HS-27A (cell line): ENCODE measurements around the gene VASH2.
"Not testable (repeated sequence)": the region's sequence is repeated elsewhere in the genome, so short reads cannot be mapped to it uniquely, and the experiment has no call there.

ENCODE experiments used
- DNase-seq: peaks from one replicate; pipeline ENCODE4 v3.0.0-alpha.2; 2012; ENCODE audit warnings: low read depth, missing footprints

The VASH2 gene

GRCh38 chr1:212981571-212982328 is 31.4 kb downstream of the VASH2 start:
- DNase-seq = no peak

- no peak for DNase-seq
Observed at GRCh38 chr1:212982430-212983152, 32.2 kb downstream of the VASH2 start.

GRCh38 chr1:212983482-212983881 is 33.1 kb downstream of the VASH2 start:
- no peak for DNase-seq

- DNase-seq = no peak
Observed at GRCh38 chr1:212984522-212985291, 34.4 kb downstream of the VASH2 start.

GRCh38 chr1:212986551-212986950 is 36.2 kb downstream of the VASH2 start:
- no peak for DNase-seq

GRCh38 chr1:212987702-212988322 is 37.5 kb downstream of the VASH2 start:
- DNase-seq = no peak

GRCh38 chr1:212990276-212990675 is 39.9 kb downstream of the VASH2 start:
- DNase-seq = no peak

GRCh38 chr1:212993960-212994359 is 43.6 kb downstream of the VASH2 start:
- DNase-seq = not testable (repeated sequence)

GRCh38 chr1:212994926-212995325 is 44.6 kb downstream of the VASH2 start:
- no peak for DNase-seq

- no peak for DNase-seq
Observed at GRCh38 chr1:213003256-213003655, 52.9 kb downstream of the VASH2 start.

GRCh38 chr1:213008564-213008963 is 58.2 kb downstream of the VASH2 start:
- no peak for DNase-seq

GRCh38 chr1:213014642-213015041 is 64.3 kb downstream of the VASH2 start:
- DNase-seq = peak; percentile 7

- DNase-seq = peak; percentile 88
Observed at GRCh38 chr1:213015099-213016050, 65.0 kb downstream of the VASH2 start, which contains the start of gene ANGEL2. Gene ANGEL2 (minus strand): TSS chr1:213015867. CDS start chr1:213015671, 196 bp downstream.

- no peak for DNase-seq
Observed at GRCh38 chr1:213017447-213018273, 67.3 kb downstream of the VASH2 start.

GRCh38 chr1:213019450-213019849 is 69.1 kb downstream of the VASH2 start:
- no peak for DNase-seq

GRCh38 chr1:213020016-213020415 is 69.7 kb downstream of the VASH2 start:
- DNase-seq = no peak

GRCh38 chr1:213027024-213027423 is 76.7 kb downstream of the VASH2 start:
- DNase-seq = not testable (repeated sequence)

- no peak for DNase-seq
Observed at GRCh38 chr1:213032651-213033050, 82.3 kb downstream of the VASH2 start.

- no peak for DNase-seq
Observed at GRCh38 chr1:213034713-213035112, 84.4 kb downstream of the VASH2 start.

GRCh38 chr1:213035573-213035972 is 85.2 kb downstream of the VASH2 start:
- DNase-seq = no peak
